Activated T-cell treated with anti-CD3 and anti-CD28 coated beads for 4 hours (primary cell): Measurements from ENCODE around the gene BANF2.
"Not testable (repeated sequence)": the region's sequence is repeated elsewhere in the genome, so short reads cannot be mapped to it uniquely, and the experiment has no call there.

Experiments
- DNase-seq: peaks from one replicate; pipeline ENCODE4 v3.0.0-alpha.2; 2020

BANF2 gene

GRCh38 chr20:17699931-17700351, at the start of gene BANF2:
Gene BANF2 (plus strand): TSS chr20:17699966. CDS start chr20:17725026, 25,060 bp downstream.
- no peak for DNase-seq

DNA sequence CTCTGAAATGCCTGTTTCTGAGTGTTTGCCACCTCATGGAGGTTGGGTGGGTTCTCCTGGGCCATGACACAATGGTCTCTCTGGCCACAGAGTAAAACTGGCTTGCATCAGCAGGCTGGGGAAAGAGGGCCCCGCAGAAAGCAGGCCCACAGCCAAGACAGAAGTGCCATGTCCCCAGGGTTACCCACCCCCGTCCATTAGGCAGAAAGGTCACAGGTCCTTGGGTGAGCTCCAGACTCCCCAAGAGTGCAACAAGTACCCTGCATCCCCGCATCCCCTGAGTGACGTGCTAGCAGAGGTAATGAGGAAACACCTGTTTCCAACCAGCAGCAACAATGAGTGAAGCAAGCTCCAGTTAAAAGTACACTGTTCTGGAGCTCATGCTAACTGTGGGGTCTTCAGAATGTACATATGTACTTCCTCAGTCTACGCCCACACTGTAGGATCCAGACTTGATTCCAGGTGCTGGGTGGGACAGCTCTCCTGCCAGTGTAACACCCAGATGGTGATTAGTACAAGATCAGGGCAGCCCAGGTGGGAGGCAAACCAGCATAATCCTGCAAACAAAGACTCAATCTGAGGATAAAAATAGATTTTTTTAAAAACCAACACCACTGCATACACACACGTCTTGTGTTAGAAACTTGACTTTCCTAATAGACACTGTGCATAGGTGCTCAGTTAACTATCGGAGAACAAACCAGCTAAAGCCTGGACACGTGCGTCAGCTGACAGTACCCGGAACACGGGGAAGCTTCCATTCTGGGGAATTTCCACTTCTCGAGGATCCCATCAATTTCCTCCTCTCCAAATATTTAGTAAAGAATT, 49.3 kb upstream of the BANF2 start:
- DNase-seq: no peak

- no peak for DNase-seq
These were observed 48.5 kb upstream of the BANF2 start for GRCh38 chr20:17651129-17651759.

DNA sequence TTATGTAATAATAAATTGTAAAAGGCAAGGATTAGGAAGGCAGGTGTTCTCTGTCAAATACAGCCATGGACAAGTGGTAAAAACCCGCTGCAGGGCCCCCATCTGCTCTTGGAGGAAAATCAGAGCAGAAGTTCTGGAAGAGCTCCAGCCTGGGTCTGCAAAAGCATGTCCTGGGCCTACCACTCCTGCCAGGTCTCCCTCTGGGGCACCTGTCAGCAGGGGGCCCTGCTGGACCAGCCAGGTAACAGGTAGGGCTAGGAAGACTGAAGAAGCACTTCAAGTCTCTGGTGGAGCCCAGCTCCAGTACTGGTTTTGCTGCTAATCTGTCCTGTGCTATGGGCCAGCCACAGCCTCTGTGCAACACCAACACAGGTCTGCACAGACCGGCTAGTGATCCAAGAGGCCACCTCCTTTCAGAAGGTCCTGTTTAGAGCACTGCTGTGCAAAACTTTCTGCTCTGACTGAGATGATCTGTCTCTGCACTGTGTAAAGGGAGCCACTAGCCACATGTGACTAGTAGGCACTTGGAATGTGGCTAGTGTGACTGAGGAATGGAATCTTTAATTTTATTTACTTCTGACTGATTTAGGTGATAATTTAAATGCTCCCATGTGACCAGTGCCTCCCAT, 47.9 kb upstream of the BANF2 start:
- DNase-seq: no peak

DNA sequence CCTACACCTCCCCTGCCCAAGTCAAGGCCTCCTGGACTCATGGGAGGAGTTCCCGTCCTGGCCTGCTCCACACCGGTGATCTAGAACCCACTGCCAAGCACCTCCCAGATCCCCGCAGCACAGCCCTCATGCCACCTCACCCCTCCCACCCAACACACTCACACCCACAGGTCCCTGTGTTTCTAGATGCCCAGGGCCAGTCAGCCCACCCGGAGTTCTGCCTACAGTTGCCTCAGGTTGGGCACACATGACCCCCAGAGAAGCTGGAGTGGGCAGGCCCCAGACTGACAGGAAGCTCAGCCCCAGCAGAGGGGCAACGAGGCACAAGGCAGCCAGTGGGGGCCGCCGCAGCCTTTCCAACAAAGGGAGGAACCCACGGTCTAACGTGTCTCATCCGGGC, 47.4 kb upstream of the BANF2 start:
- no peak for DNase-seq

DNA sequence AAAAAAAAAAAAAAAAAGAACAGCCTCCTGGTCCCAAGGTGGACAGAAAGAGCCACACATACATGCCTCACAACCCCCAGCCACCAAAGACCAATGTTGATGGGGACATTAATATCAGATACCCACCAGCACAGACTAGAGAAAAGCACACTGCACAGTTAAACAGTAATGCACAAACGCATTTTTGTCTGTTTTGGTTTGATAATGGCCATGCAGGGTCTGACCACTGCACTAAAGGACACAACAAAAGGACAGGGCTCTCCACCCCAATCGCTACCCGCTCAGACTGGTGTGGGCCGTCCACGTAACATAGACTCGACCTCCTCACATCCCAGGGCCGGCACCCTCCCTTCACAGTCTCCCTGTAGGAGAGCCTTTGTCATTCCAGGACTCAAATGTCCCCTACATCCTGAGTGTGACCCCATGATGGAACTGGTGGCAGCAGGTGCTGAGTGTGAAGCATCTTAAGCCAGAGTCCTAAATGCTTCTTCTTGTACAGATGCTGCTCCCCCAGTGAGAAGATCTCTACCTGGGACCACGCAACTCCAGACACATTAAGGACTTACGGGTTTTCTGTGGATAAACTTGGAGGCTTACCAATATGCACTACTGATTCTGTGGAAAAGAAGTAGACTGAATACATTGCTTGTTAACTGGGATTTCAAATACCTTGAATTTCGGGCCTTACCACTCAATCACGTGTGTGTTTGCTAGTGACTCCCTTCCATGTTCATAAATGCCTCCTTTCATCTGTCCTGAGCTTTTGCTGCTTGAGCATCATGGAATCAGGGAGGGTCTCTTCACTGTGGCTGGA, 45.7 kb upstream of the BANF2 start:
- no peak for DNase-seq

DNA sequence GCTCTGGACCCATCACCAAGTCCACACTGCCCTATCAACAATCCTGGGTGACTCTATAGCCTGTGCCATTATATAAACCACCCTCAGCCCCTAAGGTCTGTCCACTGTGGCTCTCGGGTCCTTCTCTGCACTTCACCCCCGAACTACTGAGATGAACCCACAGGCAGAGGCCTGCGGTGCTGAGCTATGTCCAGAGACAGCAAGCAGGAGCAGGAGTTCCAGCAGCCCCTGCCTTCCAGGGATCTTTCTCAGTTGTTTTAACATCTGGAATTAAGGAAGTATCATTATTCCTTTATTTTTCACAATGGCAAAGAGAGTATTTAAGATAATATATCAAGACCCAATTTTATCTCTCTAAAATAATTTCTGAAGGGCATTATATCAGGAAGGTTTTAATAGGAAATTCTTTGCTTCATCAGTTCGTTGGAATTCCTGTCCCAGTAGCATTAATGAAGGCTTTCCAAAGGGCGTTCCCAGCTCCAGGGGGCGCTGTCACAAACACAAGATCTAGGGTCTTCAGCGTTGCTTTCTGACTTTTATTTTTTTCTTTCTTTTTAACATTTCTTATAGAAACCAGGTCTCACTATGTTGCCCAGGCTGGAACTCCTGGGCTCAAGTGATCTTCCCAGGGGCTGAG, 45.0 kb upstream of the BANF2 start:
- DNase-seq: no peak

DNA sequence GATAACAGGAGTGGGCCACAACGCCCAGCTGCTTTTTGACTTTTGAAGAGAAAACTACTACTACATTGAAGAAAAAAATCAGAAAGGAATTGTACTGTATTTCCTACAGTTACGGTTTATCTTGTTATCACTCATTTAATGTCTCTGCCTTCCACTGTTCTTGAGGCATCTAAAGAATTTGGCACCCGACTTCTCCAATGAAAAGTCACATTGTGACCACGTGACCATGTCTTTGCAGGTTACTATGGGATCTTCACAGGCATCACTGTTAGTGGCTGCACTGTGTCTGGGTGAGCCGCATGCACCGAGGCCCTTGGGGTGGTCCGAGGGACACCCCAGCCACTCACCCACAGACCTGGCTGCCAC, 44.5 kb upstream of the BANF2 start:
- DNase-seq: no peak

- no peak for DNase-seq
These were observed 43.8 kb upstream of the BANF2 start for GRCh38 chr20:17655865-17656479.

GRCh38 chr20:17657079-17657825, 42.5 kb upstream of the BANF2 start:
- no peak for DNase-seq

DNA sequence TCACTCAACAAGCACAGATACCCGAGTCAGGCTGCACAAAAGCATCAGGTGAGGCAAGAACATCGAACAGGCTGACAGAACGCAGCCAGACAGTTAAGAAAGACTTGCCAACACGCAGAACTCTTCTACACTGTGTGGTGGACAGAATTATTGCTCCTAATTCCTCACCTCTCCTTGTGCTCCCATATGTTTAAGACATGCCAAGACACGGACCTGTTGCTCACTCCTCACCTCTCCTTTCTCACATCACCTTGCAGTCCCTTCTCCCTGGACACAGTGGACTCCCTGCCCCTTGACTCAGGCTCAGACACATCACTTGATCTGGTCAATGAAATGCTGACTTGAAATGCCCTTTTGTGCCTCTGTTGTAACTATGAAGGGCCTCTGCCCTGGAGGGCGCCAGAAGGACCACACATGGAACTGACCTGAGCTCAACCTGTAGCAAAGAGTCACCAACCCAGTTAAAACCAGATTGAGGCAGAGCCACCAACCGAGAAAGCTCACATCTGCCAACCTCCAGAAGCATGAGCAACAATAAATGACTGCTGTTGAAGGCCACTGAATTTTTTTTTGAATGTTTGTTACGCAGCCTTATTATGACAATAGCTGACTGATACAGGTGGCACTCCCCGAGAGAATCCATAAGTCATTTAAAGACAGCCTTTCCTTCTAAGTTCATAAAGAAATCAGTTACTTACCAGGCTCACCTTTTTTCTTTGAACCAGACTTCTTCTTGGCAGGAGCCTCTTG, 41.7 kb upstream of the BANF2 start:
- no peak for DNase-seq

GRCh38 chr20:17658648-17658993, 41.1 kb upstream of the BANF2 start:
- no peak for DNase-seq

GRCh38 chr20:17659344-17659743, 40.4 kb upstream of the BANF2 start:
- not testable (repeated sequence) for DNase-seq

GRCh38 chr20:17659801-17660200, 40.0 kb upstream of the BANF2 start:
- no peak for DNase-seq

DNA sequence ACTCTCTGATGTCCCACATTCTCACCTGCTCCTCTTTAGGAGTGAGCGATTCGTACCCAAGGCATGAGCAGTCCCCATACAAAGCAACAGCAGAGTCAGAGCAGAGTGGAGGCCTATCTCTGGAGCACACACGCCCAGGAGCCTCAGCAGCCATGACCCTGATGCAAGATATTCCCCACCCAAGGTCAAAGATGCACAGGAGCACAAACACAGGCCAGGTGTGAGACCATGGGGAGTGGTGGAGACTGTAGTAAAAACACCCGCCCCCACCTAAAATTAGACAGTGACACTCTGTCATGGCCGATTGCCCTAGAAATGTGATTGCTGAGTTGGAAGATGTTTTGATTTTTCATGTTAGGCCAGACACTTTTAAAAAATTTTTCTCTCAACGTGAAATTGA, 39.1 kb upstream of the BANF2 start:
- no peak for DNase-seq

GRCh38 chr20:17661121-17661744, 38.5 kb upstream of the BANF2 start:
- no peak for DNase-seq

GRCh38 chr20:17662333-17663039, 37.3 kb upstream of the BANF2 start:
- DNase-seq: no peak

DNA sequence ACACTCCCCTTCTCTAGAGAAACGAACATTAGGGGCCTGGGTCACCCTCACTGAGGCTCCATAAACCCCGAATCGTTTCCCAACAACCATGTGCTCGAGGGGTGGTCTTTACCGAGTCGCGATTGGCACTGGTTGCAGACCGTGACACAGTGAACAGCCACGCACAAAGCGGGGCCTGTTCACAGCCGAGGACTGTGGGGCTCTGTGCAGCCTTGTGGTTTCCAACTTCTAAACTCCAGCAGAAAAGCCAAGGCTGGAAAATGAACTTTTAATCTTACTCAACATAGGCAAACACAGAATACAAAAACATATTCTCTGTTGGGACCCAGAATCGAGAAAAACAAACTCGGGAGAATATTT, 36.7 kb upstream of the BANF2 start:
- no peak for DNase-seq

DNA sequence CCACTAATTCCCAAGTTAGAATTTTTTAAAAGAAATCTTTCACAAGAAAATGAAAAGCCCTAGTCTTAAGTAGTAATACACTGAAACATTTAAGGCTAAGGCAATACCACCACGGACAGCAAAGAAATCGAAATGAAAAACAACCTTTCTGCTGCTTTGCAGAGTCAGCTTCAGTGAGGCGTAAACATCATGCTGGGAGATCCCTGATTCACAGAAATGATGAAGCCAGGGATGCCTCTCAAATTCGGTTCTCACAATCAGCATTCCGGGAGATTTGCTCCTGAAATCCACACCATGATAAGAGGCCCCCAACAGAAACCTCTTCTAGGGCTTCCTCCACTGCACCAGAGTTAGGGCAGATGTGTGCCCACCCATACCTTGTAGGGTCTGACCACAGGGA, 36.3 kb upstream of the BANF2 start:
- DNase-seq: no peak
